ENCODE data around the gene NAPSA. TPM values are rescaled to one million over a fixed set of nuclear protein-coding genes. Genes with fewer than 3 reads are reported as not detected.

The NAPSA gene
- total RNA-seq (ENCODE audit: unreplicated experiment) = not detected
- long read RNA-seq = 0 reads

DNA sequence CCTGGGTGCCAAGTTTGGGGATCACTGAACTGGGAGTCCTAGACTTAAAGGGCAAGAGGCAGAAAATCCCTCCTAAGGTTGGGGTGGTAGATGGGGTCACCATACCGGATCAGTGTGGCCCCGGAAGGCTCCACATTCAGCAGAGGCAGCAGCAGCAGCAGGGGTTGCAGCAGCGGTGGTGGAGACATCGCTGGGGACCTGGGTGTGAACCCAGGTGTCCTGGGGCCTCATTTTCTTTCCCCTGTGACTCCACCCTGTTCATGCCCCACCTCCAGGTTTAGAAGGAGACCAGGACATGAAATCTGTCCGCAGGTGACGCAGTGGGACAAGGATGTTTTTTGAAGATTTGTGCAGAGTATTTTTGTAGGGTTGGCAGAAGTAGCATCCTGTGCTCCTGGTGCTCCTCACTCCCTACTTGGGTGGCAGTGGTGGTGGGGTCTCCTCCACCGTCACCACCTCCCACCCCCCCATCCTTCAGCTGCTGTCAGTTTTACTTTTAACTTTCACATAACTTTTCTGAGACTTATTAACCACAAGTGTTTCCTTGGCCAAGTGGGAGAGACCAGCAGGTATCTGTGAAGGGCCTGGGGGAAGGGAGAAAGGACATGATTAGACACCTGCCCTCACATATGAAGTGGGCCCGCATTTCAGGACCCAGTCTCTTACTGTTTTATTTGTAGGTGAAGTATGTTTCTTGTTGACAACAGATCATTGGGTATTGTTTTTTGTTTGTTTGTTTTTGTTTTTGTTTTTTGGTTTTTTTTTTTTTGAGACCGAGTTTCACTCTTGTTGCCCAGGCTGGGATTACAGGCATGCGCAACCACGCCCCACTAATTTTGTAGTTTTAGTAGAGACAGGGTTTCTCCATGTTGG lies at the start of gene NAPSA:
Gene NAPSA, minus strand, starts transcription at position 206 of the 873 bp plus-strand sequence. Its CDS starts 18 bp downstream, at position 188.
- H3K4me1 Mint-ChIP-seq (ENCODE audit: unreplicated experiment) = peaks cover 6% of the 10 kb centered on the region
- DNase-seq (ENCODE audit: low spot score) = no peak
- no peak within 1 kb of the TSS for H3K27ac Mint-ChIP-seq (ENCODE audit: unreplicated experiment)
- TF ChIP-seq, protein P1, sequence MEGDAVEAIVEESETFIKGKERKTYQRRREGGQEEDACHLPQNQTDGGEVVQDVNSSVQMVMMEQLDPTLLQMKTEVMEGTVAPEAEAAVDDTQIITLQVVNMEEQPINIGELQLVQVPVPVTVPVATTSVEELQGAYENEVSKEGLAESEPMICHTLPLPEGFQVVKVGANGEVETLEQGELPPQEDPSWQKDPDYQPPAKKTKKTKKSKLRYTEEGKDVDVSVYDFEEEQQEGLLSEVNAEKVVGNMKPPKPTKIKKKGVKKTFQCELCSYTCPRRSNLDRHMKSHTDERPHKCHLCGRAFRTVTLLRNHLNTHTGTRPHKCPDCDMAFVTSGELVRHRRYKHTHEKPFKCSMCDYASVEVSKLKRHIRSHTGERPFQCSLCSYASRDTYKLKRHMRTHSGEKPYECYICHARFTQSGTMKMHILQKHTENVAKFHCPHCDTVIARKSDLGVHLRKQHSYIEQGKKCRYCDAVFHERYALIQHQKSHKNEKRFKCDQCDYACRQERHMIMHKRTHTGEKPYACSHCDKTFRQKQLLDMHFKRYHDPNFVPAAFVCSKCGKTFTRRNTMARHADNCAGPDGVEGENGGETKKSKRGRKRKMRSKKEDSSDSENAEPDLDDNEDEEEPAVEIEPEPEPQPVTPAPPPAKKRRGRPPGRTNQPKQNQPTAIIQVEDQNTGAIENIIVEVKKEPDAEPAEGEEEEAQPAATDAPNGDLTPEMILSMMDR (IDR thresholded peaks at IDR 0.05; ENCODE audit: unreplicated experiment) = no peak
- H3K27me3 Mint-ChIP-seq (ENCODE audit: unreplicated experiment) = peaks cover 4% of the 10 kb centered on the region
- no peak within 1 kb of the TSS for H3K4me3 Mint-ChIP-seq (ENCODE audit: unreplicated experiment)
- peaks cover under 1% of the 10 kb centered on the region for H3K9me3 Mint-ChIP-seq (ENCODE audit: unreplicated experiment)
- peaks cover under 1% of the 10 kb centered on the region for H3K36me3 Mint-ChIP-seq (ENCODE audit: low read depth, unreplicated experiment)

DNA sequence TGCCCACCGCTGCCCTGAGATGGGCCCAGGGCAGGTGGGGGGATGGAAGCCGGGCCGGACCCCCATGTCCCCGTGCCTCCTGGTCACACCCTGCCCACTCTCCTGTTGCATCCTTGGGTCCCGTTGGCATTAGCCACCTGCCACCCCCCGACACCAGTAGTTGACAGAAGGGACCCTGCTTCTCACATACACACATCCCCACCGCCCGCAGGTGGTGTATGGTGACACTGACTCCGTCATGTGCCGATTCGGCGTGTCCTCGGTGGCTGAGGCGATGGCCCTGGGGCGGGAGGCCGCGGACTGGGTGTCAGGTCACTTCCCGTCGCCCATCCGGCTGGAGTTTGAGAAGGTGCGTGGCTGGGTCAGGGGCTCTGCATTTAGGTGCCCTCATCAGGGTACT lies 48.1 kb upstream of the NAPSA start:
- no peaks in the 10 kb centered on the region for H3K9me3 Mint-ChIP-seq (ENCODE audit: unreplicated experiment)
- peaks cover 5% of the 10 kb centered on the region for H3K27me3 Mint-ChIP-seq (ENCODE audit: unreplicated experiment)
- no peak overlapping the region for H3K27ac Mint-ChIP-seq (ENCODE audit: unreplicated experiment)
- peaks cover 16% of the 10 kb centered on the region for H3K36me3 Mint-ChIP-seq (ENCODE audit: low read depth, unreplicated experiment)
- DNase-seq (ENCODE audit: low spot score) = no peak
- no peak overlapping the region for H3K4me3 Mint-ChIP-seq (ENCODE audit: unreplicated experiment)
- TF ChIP-seq, protein P1 (IDR thresholded peaks at IDR 0.05; ENCODE audit: unreplicated experiment) = no peak
- no peaks in the 10 kb centered on the region for H3K4me1 Mint-ChIP-seq (ENCODE audit: unreplicated experiment)

DNA sequence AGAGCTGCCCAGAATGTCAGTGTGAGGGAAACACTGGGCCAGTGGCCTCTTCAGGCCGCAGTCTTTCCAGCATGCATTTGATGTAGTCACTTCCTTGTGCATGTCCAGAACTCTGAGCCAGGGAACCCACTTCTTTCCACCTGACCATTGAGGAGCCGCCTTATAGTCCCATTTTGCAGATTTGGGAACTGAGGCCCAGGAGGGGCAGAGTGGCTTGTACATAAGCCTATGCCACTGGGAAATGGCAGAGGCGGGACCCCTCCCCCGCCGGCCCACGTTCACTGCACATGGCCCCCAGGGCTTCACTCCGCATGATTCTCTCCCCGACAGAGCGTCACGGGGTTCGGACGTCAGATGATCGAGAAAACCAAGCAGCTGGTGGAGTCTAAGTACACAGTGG lies 47.7 kb upstream of the NAPSA start:
- peaks cover 16% of the 10 kb centered on the region for H3K36me3 Mint-ChIP-seq (ENCODE audit: low read depth, unreplicated experiment)
- H3K27me3 Mint-ChIP-seq (ENCODE audit: unreplicated experiment) = peaks cover 2% of the 10 kb centered on the region
- H3K4me1 Mint-ChIP-seq (ENCODE audit: unreplicated experiment) = no peaks in the 10 kb centered on the region
- H3K9me3 Mint-ChIP-seq (ENCODE audit: unreplicated experiment) = no peaks in the 10 kb centered on the region
- no peak overlapping the region for H3K4me3 Mint-ChIP-seq (ENCODE audit: unreplicated experiment)
- H3K27ac Mint-ChIP-seq (ENCODE audit: unreplicated experiment) = no peak overlapping the region
- DNase-seq (ENCODE audit: low spot score) = no peak
- TF ChIP-seq, protein P1 (IDR thresholded peaks at IDR 0.05; ENCODE audit: unreplicated experiment) = no peak

DNA sequence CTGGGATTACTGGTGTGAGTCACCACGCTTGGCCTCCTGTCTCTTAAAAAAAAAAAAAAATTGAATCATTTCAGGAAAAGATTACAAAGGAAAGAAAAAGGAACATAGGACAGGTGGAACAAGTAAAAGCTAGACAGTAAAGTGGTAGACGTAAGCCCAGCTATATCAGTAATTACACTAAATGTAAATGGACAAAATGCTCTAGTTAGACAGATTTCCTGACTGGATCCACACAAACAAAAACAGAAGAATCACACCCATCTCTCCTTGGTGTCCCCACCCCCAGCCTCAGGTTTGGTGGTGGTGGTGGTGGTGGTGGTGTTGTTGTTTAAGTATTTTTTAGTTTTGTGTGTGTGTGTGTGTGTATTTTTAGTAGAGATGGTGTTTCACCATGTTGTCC lies 47.0 kb upstream of the NAPSA start:
- peaks cover 2% of the 10 kb centered on the region for H3K27me3 Mint-ChIP-seq (ENCODE audit: unreplicated experiment)
- TF ChIP-seq, protein P1 (IDR thresholded peaks at IDR 0.05; ENCODE audit: unreplicated experiment) = no peak
- H3K9me3 Mint-ChIP-seq (ENCODE audit: unreplicated experiment) = no peaks in the 10 kb centered on the region
- H3K4me3 Mint-ChIP-seq (ENCODE audit: unreplicated experiment) = no peak overlapping the region
- no peak for DNase-seq (ENCODE audit: low spot score)
- H3K27ac Mint-ChIP-seq (ENCODE audit: unreplicated experiment) = no peak overlapping the region
- H3K4me1 Mint-ChIP-seq (ENCODE audit: unreplicated experiment) = no peaks in the 10 kb centered on the region
- peaks cover 16% of the 10 kb centered on the region for H3K36me3 Mint-ChIP-seq (ENCODE audit: low read depth, unreplicated experiment)

DNA sequence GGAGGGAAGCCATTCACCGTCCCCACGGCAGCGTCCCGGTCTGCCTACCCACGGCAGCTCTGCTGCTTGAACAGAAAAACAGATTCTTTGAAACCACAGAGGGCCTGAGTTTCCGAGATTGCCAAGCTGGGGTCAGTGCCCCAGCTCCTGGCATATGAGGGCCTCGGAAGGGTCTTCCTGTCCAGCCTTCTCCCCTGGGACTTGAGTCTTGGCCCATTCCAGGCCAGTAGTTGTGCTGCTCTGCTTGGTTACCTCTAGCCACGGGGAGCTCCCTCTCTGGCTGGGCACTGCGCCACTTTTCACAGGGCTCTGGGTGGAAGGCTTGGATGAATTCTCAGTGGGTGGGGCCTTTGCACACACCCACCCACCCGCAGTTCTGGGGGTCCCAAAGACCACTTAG lies 44.7 kb upstream of the NAPSA start:
- H3K36me3 Mint-ChIP-seq (ENCODE audit: low read depth, unreplicated experiment) = peaks cover 23% of the 10 kb centered on the region

More for the DNA sequence above, 44.7 kb upstream of the NAPSA start:
- Mint-ChIP-seq H3K9me3 (ENCODE audit: unreplicated experiment) (no peaks in the 10 kb centered on the region), H3K27me3 (ENCODE audit: unreplicated experiment) (peaks cover 5% of the 10 kb centered on the region), H3K4me1 (ENCODE audit: unreplicated experiment) (no peaks in the 10 kb centered on the region), H3K4me3 (ENCODE audit: unreplicated experiment) (no peak overlapping the region), H3K27ac (ENCODE audit: unreplicated experiment) (no peak overlapping the region)
- no peak for DNase-seq (ENCODE audit: low spot score)
- TF ChIP-seq, protein P1 (IDR thresholded peaks at IDR 0.05; ENCODE audit: unreplicated experiment) = no peak
